HL-60 (cell line): ENCODE measurements around the gene ZGPAT.

Experiments
- TF ChIP-seq, protein P1 (sequence below): IDR thresholded peaks from one replicate; pipeline ENCODE4 v1.5.1; 2011; ENCODE audit warnings: low read length, control low read depth, inconsistent platforms; ENCODE audit not compliant: insufficient read depth
- TF ChIP-seq, protein P2 (sequence below): IDR thresholded peaks from 2 replicates; pipeline ENCODE4 v1.6.1; 2012; ENCODE audit warnings: low read depth; ENCODE audit not compliant: insufficient replicate concordance

- TF ChIP-seq, protein P1, sequence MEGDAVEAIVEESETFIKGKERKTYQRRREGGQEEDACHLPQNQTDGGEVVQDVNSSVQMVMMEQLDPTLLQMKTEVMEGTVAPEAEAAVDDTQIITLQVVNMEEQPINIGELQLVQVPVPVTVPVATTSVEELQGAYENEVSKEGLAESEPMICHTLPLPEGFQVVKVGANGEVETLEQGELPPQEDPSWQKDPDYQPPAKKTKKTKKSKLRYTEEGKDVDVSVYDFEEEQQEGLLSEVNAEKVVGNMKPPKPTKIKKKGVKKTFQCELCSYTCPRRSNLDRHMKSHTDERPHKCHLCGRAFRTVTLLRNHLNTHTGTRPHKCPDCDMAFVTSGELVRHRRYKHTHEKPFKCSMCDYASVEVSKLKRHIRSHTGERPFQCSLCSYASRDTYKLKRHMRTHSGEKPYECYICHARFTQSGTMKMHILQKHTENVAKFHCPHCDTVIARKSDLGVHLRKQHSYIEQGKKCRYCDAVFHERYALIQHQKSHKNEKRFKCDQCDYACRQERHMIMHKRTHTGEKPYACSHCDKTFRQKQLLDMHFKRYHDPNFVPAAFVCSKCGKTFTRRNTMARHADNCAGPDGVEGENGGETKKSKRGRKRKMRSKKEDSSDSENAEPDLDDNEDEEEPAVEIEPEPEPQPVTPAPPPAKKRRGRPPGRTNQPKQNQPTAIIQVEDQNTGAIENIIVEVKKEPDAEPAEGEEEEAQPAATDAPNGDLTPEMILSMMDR: no peak
- TF ChIP-seq, protein P2, sequence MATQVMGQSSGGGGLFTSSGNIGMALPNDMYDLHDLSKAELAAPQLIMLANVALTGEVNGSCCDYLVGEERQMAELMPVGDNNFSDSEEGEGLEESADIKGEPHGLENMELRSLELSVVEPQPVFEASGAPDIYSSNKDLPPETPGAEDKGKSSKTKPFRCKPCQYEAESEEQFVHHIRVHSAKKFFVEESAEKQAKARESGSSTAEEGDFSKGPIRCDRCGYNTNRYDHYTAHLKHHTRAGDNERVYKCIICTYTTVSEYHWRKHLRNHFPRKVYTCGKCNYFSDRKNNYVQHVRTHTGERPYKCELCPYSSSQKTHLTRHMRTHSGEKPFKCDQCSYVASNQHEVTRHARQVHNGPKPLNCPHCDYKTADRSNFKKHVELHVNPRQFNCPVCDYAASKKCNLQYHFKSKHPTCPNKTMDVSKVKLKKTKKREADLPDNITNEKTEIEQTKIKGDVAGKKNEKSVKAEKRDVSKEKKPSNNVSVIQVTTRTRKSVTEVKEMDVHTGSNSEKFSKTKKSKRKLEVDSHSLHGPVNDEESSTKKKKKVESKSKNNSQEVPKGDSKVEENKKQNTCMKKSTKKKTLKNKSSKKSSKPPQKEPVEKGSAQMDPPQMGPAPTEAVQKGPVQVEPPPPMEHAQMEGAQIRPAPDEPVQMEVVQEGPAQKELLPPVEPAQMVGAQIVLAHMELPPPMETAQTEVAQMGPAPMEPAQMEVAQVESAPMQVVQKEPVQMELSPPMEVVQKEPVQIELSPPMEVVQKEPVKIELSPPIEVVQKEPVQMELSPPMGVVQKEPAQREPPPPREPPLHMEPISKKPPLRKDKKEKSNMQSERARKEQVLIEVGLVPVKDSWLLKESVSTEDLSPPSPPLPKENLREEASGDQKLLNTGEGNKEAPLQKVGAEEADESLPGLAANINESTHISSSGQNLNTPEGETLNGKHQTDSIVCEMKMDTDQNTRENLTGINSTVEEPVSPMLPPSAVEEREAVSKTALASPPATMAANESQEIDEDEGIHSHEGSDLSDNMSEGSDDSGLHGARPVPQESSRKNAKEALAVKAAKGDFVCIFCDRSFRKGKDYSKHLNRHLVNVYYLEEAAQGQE: no peak
Observed at GRCh38 chr20:63742381-63743024, 34.7 kb downstream of the ZGPAT start.
